Esophagus (tissue), 2 donors: Measurements from ENCODE around the gene CMSS1. TPM values are rescaled to one million over a fixed set of nuclear protein-coding genes. Genes with fewer than 3 reads are reported as not detected.

Experiments
- H3K27ac ChIP-seq, 2 donors: one replicate each; pipeline ENCODE4 v1.5.1; 2013; ENCODE audit warnings: low read depth in 2 of 2, mild to moderate bottlenecking in 2 of 2, inconsistent platforms in 1 of 2, low read length in 1 of 2, moderate library complexity in 1 of 2
- H3K27me3 ChIP-seq, 2 donors: one replicate each; pipeline ENCODE4 v1.6.1; 2013; ENCODE audit warnings: low read length in 2 of 2, control low read depth in 1 of 2, mild to moderate bottlenecking in 1 of 2; ENCODE audit not compliant: insufficient read depth in 2 of 2, control insufficient read depth in 1 of 2
- H3K36me3 ChIP-seq, 2 donors: one replicate each; pipeline ENCODE4 v1.6.1; 2013; ENCODE audit warnings: low read length in 1 of 2; ENCODE audit not compliant: control insufficient read depth in 2 of 2, insufficient read depth in 2 of 2
- H3K4me1 ChIP-seq, 2 donors: one replicate each; pipeline ENCODE4 v1.6.1; 2013; ENCODE audit warnings: low read length in 1 of 2; ENCODE audit not compliant: control insufficient read depth in 2 of 2, insufficient read depth in 2 of 2
- H3K4me3 ChIP-seq, 2 donors: one replicate each; pipeline ENCODE4 v1.5.1; 2013; ENCODE audit warnings: low read length in 2 of 2, mild to moderate bottlenecking in 2 of 2, low read depth in 1 of 2, moderate library complexity in 1 of 2
- H3K9me3 ChIP-seq, 2 donors: one replicate each; pipeline ENCODE4 v1.6.1; 2013; ENCODE audit warnings: mild to moderate bottlenecking in 2 of 2, low read depth in 1 of 2, low read length in 1 of 2, moderate library complexity in 1 of 2; ENCODE audit not compliant: control insufficient read depth in 2 of 2, insufficient read depth in 1 of 2
- WGBS, 2 donors: extraction: QIAGEN DNeasy Blood & Tissue Kit; methylation state at CpG; one replicate each; pipeline ENCODE4 v1.1.7; 2013; 5-methylcytosine and 5-hydroxymethylcytosine counted together
- polyA plus RNA-seq, 2 donors: library from polyadenylated mRNA; stranded (reverse); fragments of 200-250 nt; gene quantifications; one replicate each; pipeline ENCODE4 v1.2.3, GENCODE V29; 2013
- donor health status: healthy with polysubstance abuse.
- donor health status: Bipolar disorder and iron deficiency.

The CMSS1 gene
- polyA plus RNA-seq, 2 donors: 15.5 to 17.9 TPM

GRCh38 chr3:100111728-100112127 lies 294.1 kb downstream of the CMSS1 start:
- no peaks in the 10 kb centered on the region for H3K9me3 ChIP-seq
- H3K27ac ChIP-seq: no peak overlapping the region
- H3K4me3 ChIP-seq: no peak overlapping the region
- no peaks in the 10 kb centered on the region for H3K4me1 ChIP-seq
- H3K36me3 ChIP-seq: no peaks in the 10 kb centered on the region
- 84 to 90% methylated on average over 1 of the region's 1 CpG for WGBS, 2 donors
- H3K27me3 ChIP-seq: no peaks in the 10 kb centered on the region

GRCh38 chr3:100113723-100114412 lies 296.2 kb downstream of the CMSS1 start:
- no peaks in the 10 kb centered on the region for H3K27me3 ChIP-seq
- H3K27ac ChIP-seq: no peak overlapping the region
- no peaks in the 10 kb centered on the region for H3K36me3 ChIP-seq
- 82 to 84% methylated on average over 7 of the region's 7 CpGs for WGBS, 2 donors
- no peaks in the 10 kb centered on the region for H3K4me1 ChIP-seq
- no peaks in the 10 kb centered on the region for H3K9me3 ChIP-seq
- H3K4me3 ChIP-seq: no peak overlapping the region

GRCh38 chr3:100114413-100115030 lies 296.9 kb downstream of the CMSS1 start, which contains the start of gene FILIP1L:
TSS of gene FILIP1L (minus strand) at chr3:100114501.
- H3K4me1 ChIP-seq: no peaks in the 10 kb centered on the region
- H3K4me3 ChIP-seq: no peak within 1 kb of the TSS
- H3K9me3 ChIP-seq: no peaks in the 10 kb centered on the region
- no peak within 1 kb of the TSS for H3K27ac ChIP-seq
- H3K36me3 ChIP-seq: no peaks in the 10 kb centered on the region
- no peaks in the 10 kb centered on the region for H3K27me3 ChIP-seq
- 66 to 71% methylated on average over 7 of the region's 7 CpGs for WGBS, 2 donors

- Histone ChIP-seq H3K36me3 (no peaks in the 10 kb centered on the region), H3K9me3 (no peaks in the 10 kb centered on the region), H3K27ac (no peak overlapping the region), H3K4me1 (no peaks in the 10 kb centered on the region), H3K27me3 (no peaks in the 10 kb centered on the region), H3K4me3 (no peak overlapping the region)
- WGBS, 2 donors: 82 to 85% methylated on average over 4 of the region's 4 CpGs
Measured at GRCh38 chr3:100117093-100117492, 299.4 kb downstream of the CMSS1 start.

GRCh38 chr3:100120012-100120411 lies 302.4 kb downstream of the CMSS1 start:
- Histone ChIP-seq H3K27me3 (no peaks in the 10 kb centered on the region), H3K4me1 (no peaks in the 10 kb centered on the region), H3K36me3 (no peaks in the 10 kb centered on the region), H3K4me3 (no peak overlapping the region), H3K27ac (no peak overlapping the region), H3K9me3 (no peaks in the 10 kb centered on the region)
- WGBS, 2 donors: 33 to 43% methylated on average over 1 of the region's 1 CpG

GRCh38 chr3:100120693-100121092 lies 303.0 kb downstream of the CMSS1 start:
- H3K4me3 ChIP-seq: no peak overlapping the region
- H3K27me3 ChIP-seq: no peaks in the 10 kb centered on the region
- no peaks in the 10 kb centered on the region for H3K9me3 ChIP-seq
- H3K4me1 ChIP-seq: no peaks in the 10 kb centered on the region
- no peak overlapping the region for H3K27ac ChIP-seq
- WGBS, 2 donors: 96 to 98% methylated on average over 5 of the region's 5 CpGs
- no peaks in the 10 kb centered on the region for H3K36me3 ChIP-seq

GRCh38 chr3:100122321-100122720 lies 304.7 kb downstream of the CMSS1 start:
- Histone ChIP-seq H3K9me3 (no peaks in the 10 kb centered on the region), H3K4me3 (no peak overlapping the region), H3K27me3 (no peaks in the 10 kb centered on the region), H3K27ac (no peak overlapping the region), H3K4me1 (no peaks in the 10 kb centered on the region), H3K36me3 (no peaks in the 10 kb centered on the region)
- WGBS, 2 donors: 88 to 94% methylated on average over 2 of the region's 2 CpGs

- Histone ChIP-seq H3K36me3 (no peaks in the 10 kb centered on the region), H3K27ac (no peak overlapping the region), H3K9me3 (no peaks in the 10 kb centered on the region), H3K4me1 (no peaks in the 10 kb centered on the region), H3K27me3 (no peaks in the 10 kb centered on the region), H3K4me3 (no peak overlapping the region)
- WGBS, 2 donors: 93% methylated on average over 4 of the region's 4 CpGs
Measured at GRCh38 chr3:100123112-100123511, 305.4 kb downstream of the CMSS1 start.

- no peaks in the 10 kb centered on the region for H3K9me3 ChIP-seq
- H3K4me1 ChIP-seq: no peaks in the 10 kb centered on the region
- H3K36me3 ChIP-seq: no peaks in the 10 kb centered on the region
- 82 to 87% methylated on average over 5 of the region's 5 CpGs for WGBS, 2 donors
- H3K4me3 ChIP-seq: no peak overlapping the region
- no peak overlapping the region for H3K27ac ChIP-seq
- no peaks in the 10 kb centered on the region for H3K27me3 ChIP-seq
Measured at GRCh38 chr3:100124201-100124761, 306.6 kb downstream of the CMSS1 start.
